ENCODE results near the gene ANXA10.

ANXA10 gene

DNA sequence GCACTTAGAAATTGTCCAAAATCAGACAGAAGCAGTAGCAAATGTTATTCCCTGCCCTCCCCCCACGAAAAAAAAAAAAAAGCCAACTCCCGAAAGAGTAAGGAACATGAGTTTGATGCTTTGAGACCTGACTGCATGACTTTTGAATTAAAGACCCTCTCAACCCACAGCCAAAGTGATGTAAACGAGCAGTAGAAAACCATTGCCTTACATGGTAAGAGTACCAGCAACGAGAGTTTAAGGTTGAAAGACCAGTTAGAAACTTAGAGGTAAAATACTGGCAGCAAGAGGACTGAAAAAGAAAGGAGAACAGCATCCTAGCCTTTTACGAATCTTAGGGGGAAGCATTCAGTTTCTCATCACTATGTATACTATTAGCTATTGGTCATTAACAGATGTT, 10.0 kb upstream of the ANXA10 start:
- TF ChIP-seq, protein P1, sequence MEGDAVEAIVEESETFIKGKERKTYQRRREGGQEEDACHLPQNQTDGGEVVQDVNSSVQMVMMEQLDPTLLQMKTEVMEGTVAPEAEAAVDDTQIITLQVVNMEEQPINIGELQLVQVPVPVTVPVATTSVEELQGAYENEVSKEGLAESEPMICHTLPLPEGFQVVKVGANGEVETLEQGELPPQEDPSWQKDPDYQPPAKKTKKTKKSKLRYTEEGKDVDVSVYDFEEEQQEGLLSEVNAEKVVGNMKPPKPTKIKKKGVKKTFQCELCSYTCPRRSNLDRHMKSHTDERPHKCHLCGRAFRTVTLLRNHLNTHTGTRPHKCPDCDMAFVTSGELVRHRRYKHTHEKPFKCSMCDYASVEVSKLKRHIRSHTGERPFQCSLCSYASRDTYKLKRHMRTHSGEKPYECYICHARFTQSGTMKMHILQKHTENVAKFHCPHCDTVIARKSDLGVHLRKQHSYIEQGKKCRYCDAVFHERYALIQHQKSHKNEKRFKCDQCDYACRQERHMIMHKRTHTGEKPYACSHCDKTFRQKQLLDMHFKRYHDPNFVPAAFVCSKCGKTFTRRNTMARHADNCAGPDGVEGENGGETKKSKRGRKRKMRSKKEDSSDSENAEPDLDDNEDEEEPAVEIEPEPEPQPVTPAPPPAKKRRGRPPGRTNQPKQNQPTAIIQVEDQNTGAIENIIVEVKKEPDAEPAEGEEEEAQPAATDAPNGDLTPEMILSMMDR (IDR thresholded peaks at IDR 0.05; ENCODE audit: insufficient read depth, low read length, missing control alignments) = no peak
- POLR2A ChIA-PET = no interaction called here

DNA sequence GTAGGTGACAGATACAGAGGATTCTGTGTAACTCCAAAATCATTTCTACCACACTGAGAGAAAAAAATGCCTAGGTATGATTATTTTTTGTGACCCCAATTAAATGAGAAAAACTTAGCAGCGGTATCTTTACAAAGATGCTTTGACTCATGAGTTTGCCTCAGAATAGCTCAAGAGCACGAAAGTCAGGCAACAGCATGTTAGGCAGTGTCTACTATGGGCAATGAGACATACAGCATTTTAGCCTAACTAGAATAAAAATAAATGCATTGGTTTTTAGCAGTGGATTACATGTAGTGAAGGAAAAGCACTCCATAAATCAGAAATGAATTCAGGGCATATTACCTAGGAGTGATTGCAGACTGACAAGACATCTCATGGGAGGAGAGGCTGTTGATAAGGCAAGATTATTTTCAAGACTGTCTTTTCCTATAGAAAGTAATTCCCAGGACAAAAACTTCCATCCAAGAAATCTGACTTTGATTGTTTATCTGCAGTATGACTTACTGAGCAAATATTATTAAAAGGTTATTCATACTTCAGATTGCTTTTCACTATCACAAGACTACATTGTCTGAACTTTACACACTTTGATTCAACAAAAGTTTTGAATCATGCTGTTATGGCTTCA, 3.6 kb downstream of the ANXA10 start:
- ChIA-PET POLR2A (no interaction called here), CTCF (no interaction called here)
- TF ChIP-seq, protein P1 (IDR thresholded peaks at IDR 0.05; ENCODE audit: insufficient read depth, low read length, missing control alignments) = no peak
- no peak overlapping the region for H3K4me3 ChIP-seq (ENCODE audit: low read depth, low read length)
- DNase-seq (ENCODE audit: low read depth, low spot score) = no peak

More for the DNA sequence above, 10.0 kb upstream of the ANXA10 start:
- CTCF ChIA-PET = no interaction called here
- DNase-seq (ENCODE audit: low read depth, low spot score) = no peak
- H3K4me3 ChIP-seq (ENCODE audit: low read depth, low read length) = no peak overlapping the region

DNA sequence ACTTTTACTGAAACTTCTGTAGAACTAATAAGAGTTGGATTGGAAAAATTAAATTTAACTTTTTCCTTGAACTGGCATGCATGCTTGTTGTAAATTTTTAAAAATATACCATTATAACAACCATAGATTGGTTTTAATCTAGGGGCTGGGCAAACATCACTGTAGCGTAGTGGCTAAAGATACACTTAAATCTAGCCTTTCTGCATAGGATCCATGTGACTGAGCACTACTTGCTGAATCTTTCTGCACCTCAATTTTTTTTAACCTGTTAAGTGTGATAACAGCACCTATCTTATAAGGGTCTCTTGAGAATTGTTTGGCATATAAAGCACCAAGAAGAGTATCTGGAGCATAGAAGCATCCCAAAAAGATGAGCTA, 4.1 kb downstream of the ANXA10 start:
- POLR2A ChIA-PET = no interaction called here

DNA sequence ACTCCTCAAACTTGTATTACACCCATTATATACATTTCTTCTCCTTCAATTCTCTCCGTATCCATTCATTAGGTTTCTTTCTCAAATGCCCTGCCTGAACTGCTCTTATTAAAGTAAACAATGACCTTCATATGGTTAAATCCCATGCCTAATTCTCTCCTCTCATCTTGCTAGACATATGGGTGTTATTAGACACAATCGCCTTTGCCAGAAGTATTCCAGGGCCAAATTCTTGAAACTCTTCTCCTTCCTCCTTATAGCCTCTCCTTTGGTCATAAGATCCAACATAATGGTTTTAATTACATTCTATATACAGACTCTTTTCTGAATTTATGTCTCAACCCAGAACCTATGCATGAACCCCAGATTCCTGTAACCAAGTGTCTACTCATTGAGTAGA, 4.8 kb downstream of the ANXA10 start:
- TF ChIP-seq, protein P1 (IDR thresholded peaks at IDR 0.05; ENCODE audit: insufficient read depth, low read length, missing control alignments) = no peak
- POLR2A ChIA-PET = no interaction called here
- no peak for DNase-seq (ENCODE audit: low read depth, low spot score)
- CTCF ChIA-PET = no interaction called here
- no peak overlapping the region for H3K4me3 ChIP-seq (ENCODE audit: low read depth, low read length)

More for the DNA sequence above, 4.1 kb downstream of the ANXA10 start:
- TF ChIP-seq, protein P1 (IDR thresholded peaks at IDR 0.05; ENCODE audit: insufficient read depth, low read length, missing control alignments) = no peak
- H3K4me3 ChIP-seq (ENCODE audit: low read depth, low read length) = no peak overlapping the region
- CTCF ChIA-PET = no interaction called here
- no peak for DNase-seq (ENCODE audit: low read depth, low spot score)

DNA sequence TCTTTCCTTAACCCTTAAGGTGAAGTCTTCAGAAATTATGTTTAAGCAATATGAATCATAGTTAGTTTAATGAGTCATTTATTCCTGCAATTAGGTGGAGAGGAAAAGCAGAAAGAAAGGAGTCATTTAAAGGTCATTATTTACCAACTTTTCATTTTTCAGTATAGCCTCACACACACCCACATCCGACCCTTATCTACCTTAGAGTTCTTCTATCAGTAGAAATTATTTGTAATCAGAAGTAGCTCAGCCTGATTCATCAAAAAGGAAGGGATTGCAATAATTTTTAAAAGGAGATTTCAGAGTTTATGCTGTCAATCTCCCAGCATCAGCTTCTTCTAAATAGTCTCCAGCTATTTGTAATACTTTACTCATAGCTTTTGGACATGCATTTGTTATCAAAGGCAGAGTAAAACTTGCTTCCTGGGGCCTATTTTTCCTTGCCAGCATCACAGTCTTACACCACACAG, 5.9 kb downstream of the ANXA10 start:
- TF ChIP-seq, protein P1 (IDR thresholded peaks at IDR 0.05; ENCODE audit: insufficient read depth, low read length, missing control alignments) = no peak
- ChIA-PET CTCF (no interaction called here), POLR2A (no interaction called here)
- DNase-seq (ENCODE audit: low read depth, low spot score) = no peak
- H3K4me3 ChIP-seq (ENCODE audit: low read depth, low read length) = no peak overlapping the region

DNA sequence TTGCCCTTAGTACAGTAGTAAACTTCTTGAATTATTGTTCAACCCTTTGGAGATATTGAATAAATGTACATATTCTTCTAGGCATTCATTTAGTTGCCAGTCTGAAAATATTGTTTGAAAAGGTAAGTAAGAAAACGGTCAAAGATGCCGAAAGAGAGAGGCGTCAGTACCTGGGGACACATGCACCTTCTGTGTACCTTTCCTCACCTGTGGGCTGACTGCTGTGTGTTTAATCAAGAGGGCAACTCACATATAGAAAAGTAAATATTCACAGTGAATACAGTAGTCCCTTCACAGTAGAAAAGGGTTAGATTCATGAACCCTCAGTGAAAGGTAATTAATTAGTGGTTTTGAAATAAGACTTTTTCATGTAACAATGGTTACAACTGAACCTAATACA, 6.9 kb downstream of the ANXA10 start:
- TF ChIP-seq, protein P1 (IDR thresholded peaks at IDR 0.05; ENCODE audit: insufficient read depth, low read length, missing control alignments) = no peak
- no peak overlapping the region for H3K4me3 ChIP-seq (ENCODE audit: low read depth, low read length)
- DNase-seq (ENCODE audit: low read depth, low spot score) = no peak
- ChIA-PET CTCF (no interaction called here), POLR2A (no interaction called here)

Data from AG04449 (cell line).